H9 (cell line): Measurements from ENCODE around the gene PLPP2. TPM values are rescaled to one million over a fixed set of nuclear protein-coding genes. Genes with fewer than 3 reads are reported as not detected.

ENCODE experiments used
- DNase-seq: peaks from one replicate; pipeline ENCODE4 v3.0.0-alpha.2; 2017
- H2AFZ ChIP-seq: one replicate; pipeline ENCODE4 v1.6.1; 2013; ENCODE audit warnings: mild to moderate bottlenecking, low read length, control low read depth, moderate library complexity
- H2AK5ac ChIP-seq: 2 replicates; pipeline ENCODE4 v1.6.1; 2013; ENCODE audit warnings: low read length, control low read depth, mixed read lengths; ENCODE audit not compliant: insufficient read length
- H2BK120ac ChIP-seq: one replicate; pipeline ENCODE4 v1.6.1; 2013; ENCODE audit warnings: low read depth, mild to moderate bottlenecking, low read length, control low read depth, inconsistent platforms; ENCODE audit not compliant: poor library complexity, severe bottlenecking
- H2BK12ac ChIP-seq: 2 replicates; pipeline ENCODE4 v1.6.1; 2013; ENCODE audit warnings: low read length, control low read depth, mixed read lengths, low read depth; ENCODE audit not compliant: insufficient read length
- H2BK15ac ChIP-seq: 2 replicates; pipeline ENCODE4 v1.6.1; 2013; ENCODE audit warnings: low read depth, low read length, control low read depth
- H2BK20ac ChIP-seq: one replicate; pipeline ENCODE4 v1.6.1; 2013; ENCODE audit warnings: low read depth, mild to moderate bottlenecking, low read length, control low read depth, inconsistent platforms; ENCODE audit not compliant: poor library complexity, severe bottlenecking
- H2BK5ac ChIP-seq: 2 replicates; pipeline ENCODE4 v1.6.1; 2013; ENCODE audit warnings: low read length, control low read depth, mixed read lengths; ENCODE audit not compliant: insufficient read length
- H3K14ac ChIP-seq: 2 replicates; pipeline ENCODE4 v1.6.1; 2013; ENCODE audit warnings: low read length, control low read depth; ENCODE audit not compliant: insufficient read depth
- H3K18ac ChIP-seq: 2 replicates; pipeline ENCODE4 v1.6.1; 2013; ENCODE audit warnings: low read depth, mild to moderate bottlenecking, mixed read lengths, low read length, control low read depth; ENCODE audit not compliant: insufficient read length
- H3K23ac ChIP-seq: 2 replicates; pipeline ENCODE4 v1.6.1; 2013; ENCODE audit warnings: low read length, control low read depth, mixed read lengths, low read depth; ENCODE audit not compliant: insufficient read length
- H3K23me2 ChIP-seq: 2 replicates; pipeline ENCODE4 v1.6.1; 2013; ENCODE audit warnings: low read depth, mild to moderate bottlenecking, mixed read lengths, low read length, control low read depth; ENCODE audit not compliant: insufficient read length, poor library complexity, severe bottlenecking
- H3K27ac ChIP-seq: 2 replicates; pipeline ENCODE4 v1.5.1; 2013; ENCODE audit warnings: low read length, control low read depth, mixed read lengths, low read depth; ENCODE audit not compliant: insufficient read length
- H3K27me3 ChIP-seq: 2 replicates; pipeline ENCODE4 v1.6.1; 2013; ENCODE audit warnings: low read length, control low read depth, inconsistent platforms; ENCODE audit not compliant: insufficient read depth
- H3K4ac ChIP-seq: 2 replicates; pipeline ENCODE4 v1.6.1; 2013; ENCODE audit warnings: low read depth, mild to moderate bottlenecking, control low read depth, inconsistent platforms, low read length, moderate library complexity
- H3K4me1 ChIP-seq: 2 replicates; pipeline ENCODE4 v1.6.1; 2013; ENCODE audit warnings: low read length, control low read depth, inconsistent platforms; ENCODE audit not compliant: insufficient read depth
- H3K4me2 ChIP-seq: 2 replicates; pipeline ENCODE4 v1.6.1; 2013; ENCODE audit warnings: low read length, control low read depth, mixed read lengths; ENCODE audit not compliant: insufficient read length, insufficient read depth
- H3K56ac ChIP-seq: 2 replicates; pipeline ENCODE4 v1.6.1; 2013; ENCODE audit warnings: low read depth, mild to moderate bottlenecking, mixed read lengths, low read length, control low read depth; ENCODE audit not compliant: insufficient read length
- H3K79me1 ChIP-seq: 2 replicates; pipeline ENCODE4 v1.6.1; 2013; ENCODE audit warnings: low read depth, mild to moderate bottlenecking, moderate library complexity, low read length, control low read depth, inconsistent platforms; ENCODE audit not compliant: insufficient read depth, poor library complexity, severe bottlenecking
- H3K79me2 ChIP-seq: 2 replicates; pipeline ENCODE4 v1.6.1; 2013; ENCODE audit warnings: low read length, control low read depth, inconsistent platforms; ENCODE audit not compliant: insufficient read depth
- H3K9ac ChIP-seq: 2 replicates; pipeline ENCODE4 v1.6.1; 2013; ENCODE audit warnings: low read length, control low read depth, mixed read lengths; ENCODE audit not compliant: insufficient read length; ENCODE audit errors: extremely low read depth
- H3K9me3 ChIP-seq: one replicate; pipeline ENCODE4 v1.6.1; 2013; ENCODE audit warnings: low read depth, low read length, inconsistent platforms; ENCODE audit not compliant: control insufficient read depth
- H3T11ph ChIP-seq: one replicate; pipeline ENCODE4 v1.6.1; 2013; ENCODE audit warnings: mild to moderate bottlenecking, low read length, control low read depth, inconsistent platforms
- H4K20me1 ChIP-seq: one replicate; pipeline ENCODE4 v1.6.1; 2013; ENCODE audit not compliant: control insufficient read depth, insufficient read length, insufficient read depth
- H4K5ac ChIP-seq: 2 replicates; pipeline ENCODE4 v1.6.1; 2013; ENCODE audit warnings: low read depth, mild to moderate bottlenecking, mixed read lengths, low read length, control low read depth; ENCODE audit not compliant: insufficient read length
- H4K8ac ChIP-seq: replicated peaks from 2 replicates; pipeline ENCODE4 v1.6.1; 2013; ENCODE audit warnings: low read length, control low read depth, mixed read lengths, low read depth; ENCODE audit not compliant: insufficient read length
- H4K91ac ChIP-seq: 2 replicates; pipeline ENCODE4 v1.6.1; 2013; ENCODE audit warnings: low read depth, mild to moderate bottlenecking, moderate library complexity, mixed read lengths, low read length, control low read depth; ENCODE audit not compliant: insufficient read length
- H3K27ac Mint-ChIP-seq, 3 experiments: 2 replicates in 2 of 3; 3 replicates in 1 of 3; pipeline ENCODE4 v1.8.0; 2020 to 2021; ENCODE audit warnings: mixed read lengths in 3 of 3, mild to moderate bottlenecking in 1 of 3, moderate library complexity in 1 of 3
- H3K27me3 Mint-ChIP-seq: 2 replicates; pipeline ENCODE4 v1.8.0; 2021; ENCODE audit warnings: low read depth, mild to moderate bottlenecking, moderate library complexity, mixed read lengths
- H3K36me3 Mint-ChIP-seq, 3 experiments: 2 replicates in 2 of 3; 3 replicates in 1 of 3; pipeline ENCODE4 v1.8.0; 2020 to 2021; ENCODE audit warnings: low read depth in 3 of 3, mixed read lengths in 3 of 3; ENCODE audit not compliant: insufficient read depth in 1 of 3
- H3K4me1 Mint-ChIP-seq, 2 experiments: 2 replicates each; pipeline ENCODE4 v1.8.0; 2020; ENCODE audit warnings: mixed read lengths in 2 of 2
- H3K4me3 Mint-ChIP-seq, 2 experiments: 2 replicates in 1 of 2; 3 replicates in 1 of 2; pipeline ENCODE4 v1.8.0; 2020 to 2021; ENCODE audit warnings: mild to moderate bottlenecking in 2 of 2, mixed read lengths in 2 of 2, moderate library complexity in 1 of 2
- H3K9me3 Mint-ChIP-seq, 2 experiments: 2 replicates in 1 of 2; 3 replicates in 1 of 2; pipeline ENCODE4 v1.8.0; 2020; ENCODE audit warnings: mild to moderate bottlenecking in 2 of 2, mixed read lengths in 2 of 2, moderate library complexity in 1 of 2
- whole genome bisulfite sequencing: extraction: QIAGEN DNeasy Blood & Tissue Kit; methylation state at CpG from one replicate; pipeline ENCODE4 v1.1.7; 2013; ENCODE audit warnings: missing lambda C conversion rate, low lambda C conversion rate, mixed read lengths; ENCODE audit not compliant: insufficient read length; ENCODE audit errors: extremely low coverage; 5-methylcytosine and 5-hydroxymethylcytosine counted together
- long read RNA-seq: library from polyadenylated mRNA; unstranded; transcript quantifications from one replicate; pipeline ENCODE4 v2.0.0, GENCODE V29; 2020
- total RNA-seq: library from RNA; stranded (reverse); gene quantifications from 2 replicates; pipeline ENCODE4 v1.2.1, GENCODE V29; 2021
- TF ChIP-seq, protein P1 (sequence below): fragments of 200-600 bp; sonication (generic); conservative IDR thresholded peaks from 3 replicates; pipeline ENCODE4 v1.8.0; 2021; ENCODE audit warnings: antibody characterized with exemption, mild to moderate bottlenecking

Gene PLPP2
- 143 and 152 TPM in 2 replicates for total RNA-seq
- long read RNA-seq, full-length matches to known transcripts = 859 of 935 reads
- long read RNA-seq, partial matches to known transcripts = 33 of 935 reads
- long read RNA-seq, other reads (novel, unspliced or antisense) = 43 of 935 reads

DNA sequence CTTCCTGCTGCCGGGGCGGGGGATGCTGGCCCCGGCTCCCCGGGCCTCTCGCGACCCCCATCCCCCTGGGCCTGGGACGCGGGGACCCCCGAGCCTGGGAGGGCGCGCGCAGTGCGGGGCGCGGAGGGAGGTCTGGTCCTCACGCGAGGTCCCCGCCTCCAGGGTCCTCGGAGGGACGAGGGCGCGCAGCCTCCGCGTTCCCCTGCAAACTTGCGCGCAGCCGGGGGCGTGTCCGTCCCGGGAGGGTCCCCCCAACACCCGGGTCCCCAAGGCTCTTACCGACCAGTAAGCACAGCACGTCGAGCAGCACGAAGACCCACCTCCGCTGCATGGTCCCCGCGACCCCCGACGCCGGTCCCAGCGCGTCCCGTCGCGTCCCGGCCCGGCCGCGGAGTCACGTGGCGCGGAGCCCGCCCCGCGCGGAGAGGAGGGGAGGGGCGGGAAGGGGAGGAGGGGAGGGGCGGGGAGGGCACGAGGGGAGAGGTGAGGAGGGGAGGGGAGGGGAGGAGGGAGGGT lies at the start of gene PLPP2:
TSS of gene PLPP2 (minus strand) at position 398 of the 516 bp plus-strand sequence. CDS start at position 331, 67 bp downstream.
- H2AK5ac ChIP-seq = no peak within 1 kb of the TSS
- TF ChIP-seq, protein P1, sequence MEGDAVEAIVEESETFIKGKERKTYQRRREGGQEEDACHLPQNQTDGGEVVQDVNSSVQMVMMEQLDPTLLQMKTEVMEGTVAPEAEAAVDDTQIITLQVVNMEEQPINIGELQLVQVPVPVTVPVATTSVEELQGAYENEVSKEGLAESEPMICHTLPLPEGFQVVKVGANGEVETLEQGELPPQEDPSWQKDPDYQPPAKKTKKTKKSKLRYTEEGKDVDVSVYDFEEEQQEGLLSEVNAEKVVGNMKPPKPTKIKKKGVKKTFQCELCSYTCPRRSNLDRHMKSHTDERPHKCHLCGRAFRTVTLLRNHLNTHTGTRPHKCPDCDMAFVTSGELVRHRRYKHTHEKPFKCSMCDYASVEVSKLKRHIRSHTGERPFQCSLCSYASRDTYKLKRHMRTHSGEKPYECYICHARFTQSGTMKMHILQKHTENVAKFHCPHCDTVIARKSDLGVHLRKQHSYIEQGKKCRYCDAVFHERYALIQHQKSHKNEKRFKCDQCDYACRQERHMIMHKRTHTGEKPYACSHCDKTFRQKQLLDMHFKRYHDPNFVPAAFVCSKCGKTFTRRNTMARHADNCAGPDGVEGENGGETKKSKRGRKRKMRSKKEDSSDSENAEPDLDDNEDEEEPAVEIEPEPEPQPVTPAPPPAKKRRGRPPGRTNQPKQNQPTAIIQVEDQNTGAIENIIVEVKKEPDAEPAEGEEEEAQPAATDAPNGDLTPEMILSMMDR = no peak
- H3K27ac Mint-ChIP-seq = peak within 1 kb of the TSS; percentile 99 to 100 (median 99)
- peaks cover 6% of the 10 kb centered on the region for H3K4me1 ChIP-seq
- no peaks in the 10 kb centered on the region; the same call in 1 of the 2 replicates for H3K27me3 ChIP-seq
- peak within 1 kb of the TSS; percentile 90 for H4K91ac ChIP-seq
- H3K79me2 ChIP-seq = no peaks in the 10 kb centered on the region; the same call in 1 of the 2 replicates
- H4K5ac ChIP-seq = no peak within 1 kb of the TSS
- H3K4me3 Mint-ChIP-seq = peak within 1 kb of the TSS; percentile 78 to 80
- H3K23ac ChIP-seq = no peak within 1 kb of the TSS
- no CpG with 5 or more reads among the region's 60 CpGs for WGBS
- H3K18ac ChIP-seq = peak within 1 kb of the TSS; percentile 95
- H3K9me3 ChIP-seq = no peaks in the 10 kb centered on the region
- H2BK5ac ChIP-seq = no peak within 1 kb of the TSS
- H3T11ph ChIP-seq = no peak within 1 kb of the TSS
- H3K14ac ChIP-seq = peak within 1 kb of the TSS; percentile 80
- peaks cover 28% of the 10 kb centered on the region for H3K27me3 Mint-ChIP-seq
- peaks cover 6% of the 10 kb centered on the region in 2 experiments; a peak in 3 of 5 replicates for H3K9me3 Mint-ChIP-seq
- H3K36me3 Mint-ChIP-seq = peaks cover 17 to 27% (median 19%) of the 10 kb centered on the region in 3 experiments
- peak within 1 kb of the TSS; percentile 11 for H3K9ac ChIP-seq
- peaks cover 44 to 47% of the 10 kb centered on the region in 2 experiments for H3K4me1 Mint-ChIP-seq
- no peak within 1 kb of the TSS for H2AFZ ChIP-seq
- peak within 1 kb of the TSS; percentile 79 for H2BK12ac ChIP-seq
- peak within 1 kb of the TSS; percentile 60 for H3K27ac ChIP-seq
- H3K4ac ChIP-seq = peak within 1 kb of the TSS; percentile 93; the same call in 1 of the 2 replicates
- no peak within 1 kb of the TSS for H2BK20ac ChIP-seq
- H3K23me2 ChIP-seq = peaks cover 9% of the 10 kb centered on the region
- H3K79me1 ChIP-seq = no peaks in the 10 kb centered on the region
- H4K8ac ChIP-seq = no peak within 1 kb of the TSS
- no peak within 1 kb of the TSS for H2BK15ac ChIP-seq
- no peak within 1 kb of the TSS for H3K56ac ChIP-seq
- DNase-seq = peak; percentile 56
- peak within 1 kb of the TSS; percentile 1 for H3K4me2 ChIP-seq
- no peaks in the 10 kb centered on the region for H4K20me1 ChIP-seq
- peak within 1 kb of the TSS; percentile 85 for H2BK120ac ChIP-seq
